ENCODE measurements around the gene RPS15A.
"Not testable (repeated sequence)": the region's sequence is repeated elsewhere in the genome, so short reads cannot be mapped to it uniquely, and the experiment has no call there.

RPS15A gene

DNA sequence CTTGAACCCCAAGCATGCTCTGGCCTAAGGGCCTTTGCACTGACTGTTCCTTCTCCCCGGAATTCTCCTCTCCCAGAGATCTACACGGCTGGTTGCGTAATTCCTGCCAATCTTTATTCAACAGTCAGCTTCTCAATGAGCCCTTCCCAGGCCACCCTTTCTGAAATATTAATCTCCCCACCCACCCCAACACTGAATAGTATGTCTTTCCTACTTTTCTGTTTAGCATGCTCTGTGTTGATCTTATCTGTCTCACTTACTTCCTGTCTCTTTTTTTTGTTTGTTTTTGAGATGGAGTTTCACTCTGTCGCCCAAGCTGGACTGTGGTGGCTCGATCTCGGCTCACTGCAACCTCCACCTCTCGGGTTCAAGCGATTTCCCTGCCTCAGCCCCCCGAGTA, 33.5 kb downstream of the RPS15A start:
- DNase-seq (ENCODE audit: low read depth in 2 of 2) = not testable (repeated sequence)

DNA sequence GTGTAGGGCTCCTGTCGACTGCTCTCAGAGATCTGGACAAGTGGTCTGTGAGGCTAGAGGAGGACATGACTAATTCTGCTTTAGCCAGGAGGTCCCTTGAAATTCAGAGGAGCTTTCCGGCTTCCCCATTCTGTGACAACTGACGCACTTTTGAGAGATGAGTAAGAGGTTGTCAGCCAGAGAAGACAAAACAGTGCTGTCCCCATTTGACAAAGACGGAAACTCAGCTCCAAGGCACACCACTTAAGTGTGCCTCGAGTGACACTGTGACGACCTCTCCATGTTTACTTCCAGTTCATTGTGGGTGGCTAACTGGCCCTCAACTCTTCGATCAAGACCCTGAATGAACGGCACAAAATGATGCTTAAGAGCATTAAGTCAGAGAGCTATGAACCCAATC, 47.3 kb downstream of the RPS15A start:
- DNase-seq (ENCODE audit: low read depth in 2 of 2) = not testable (repeated sequence)

DNA sequence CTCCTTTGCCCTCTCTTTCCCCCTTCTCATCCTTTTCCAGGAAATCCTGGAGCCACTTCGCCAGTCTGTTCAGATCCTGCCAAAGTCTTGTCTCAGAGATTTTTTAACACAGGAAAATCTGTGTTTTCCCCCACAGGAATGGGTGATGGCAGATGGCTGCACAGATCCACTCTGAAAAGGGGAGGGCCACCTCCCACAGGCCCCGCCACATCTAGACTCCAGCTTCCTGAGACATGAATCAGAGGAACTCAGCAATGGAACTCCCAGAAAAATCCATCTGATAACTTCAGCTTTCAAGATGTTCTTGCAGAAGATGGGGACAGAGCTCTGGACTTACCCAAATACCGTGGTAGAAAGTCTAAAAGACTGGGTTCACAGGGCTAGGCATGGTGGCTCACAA, 50.1 kb downstream of the RPS15A start:
- DNase-seq (ENCODE audit: low read depth in 2 of 2) = not testable (repeated sequence)

DNA sequence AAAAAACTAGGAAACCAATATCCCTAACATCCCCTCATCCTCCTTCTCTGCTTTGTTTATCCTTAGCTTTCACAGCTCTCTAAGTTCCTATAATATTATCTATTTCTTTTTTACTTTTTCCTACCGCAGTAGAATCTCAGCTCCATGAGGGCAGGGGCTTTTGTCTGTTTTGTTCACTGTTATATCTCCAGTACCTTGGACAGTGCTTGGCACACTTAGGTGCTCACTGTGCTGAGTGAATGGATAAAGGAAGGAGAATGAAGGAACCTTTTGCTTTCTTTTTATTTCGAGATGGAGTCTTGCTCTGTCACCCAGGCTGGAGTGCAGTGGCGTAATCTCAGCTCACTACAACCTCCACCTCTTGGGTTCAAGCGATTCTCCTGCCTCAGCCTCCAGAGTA, 51.4 kb downstream of the RPS15A start:
- DNase-seq (ENCODE audit: low read depth in 2 of 2) = not testable (repeated sequence)

DNA sequence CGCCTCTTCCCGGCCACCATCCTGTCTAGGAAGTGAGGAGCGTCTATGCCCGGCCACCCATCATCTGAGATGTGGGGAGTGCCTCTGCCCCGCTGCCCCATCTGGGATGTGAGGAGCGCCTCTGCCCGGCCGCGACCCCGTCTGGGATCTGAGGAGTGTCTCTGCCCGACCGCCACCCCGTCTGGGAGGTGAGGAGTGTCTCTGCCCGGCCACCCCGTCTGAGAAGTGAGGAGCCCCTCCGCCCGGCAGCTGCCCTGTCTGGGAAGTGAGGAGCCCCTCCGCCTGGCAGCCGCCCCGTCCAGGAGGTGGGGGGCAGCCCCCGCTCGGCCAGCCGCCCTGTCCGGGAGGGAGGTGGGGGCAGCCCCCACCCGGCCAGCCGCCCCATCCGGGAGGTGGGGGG, 55.9 kb downstream of the RPS15A start:
- DNase-seq (ENCODE audit: low read depth in 2 of 2) = not testable (repeated sequence)
